DMS114 treated with DMSO at 0.1 percent for 48 hours (cell line): ENCODE data around the gene NRIP2.
"Not testable (repeated sequence)": the region's sequence is repeated elsewhere in the genome, so short reads cannot be mapped to it uniquely, and the experiment has no call there.

Source experiments
- DNase-seq: peaks from one replicate; lab custom pipeline; 2025; ENCODE audit not compliant: unreplicated experiment; lab: John Stamatoyannopoulos, UW

The NRIP2 gene

GRCh38 chr12:2834581-2835491 is at the start of gene NRIP2:
NRIP2 (minus strand) TSS chr12:2835035; CDS start chr12:2834983, 52 bp downstream.
- DNase-seq, result no peak

- DNase-seq, result no peak
These were observed 45.0 kb upstream of the NRIP2 start for GRCh38 chr12:2879853-2880252.

GRCh38 chr12:2877953-2878732 is 43.3 kb upstream of the NRIP2 start:
- DNase-seq, result no peak

- DNase-seq, result peak; percentile 72
These were observed 42.5 kb upstream of the NRIP2 start, which contains the start of the genes FOXM1 and RHNO1 for GRCh38 chr12:2877047-2877952. FOXM1 (minus strand) TSS chr12:2877174; CDS start chr12:2874478, 2,696 bp downstream. RHNO1 (plus strand) TSS chr12:2877223; CDS start chr12:2885367, 8,144 bp downstream.

- peak; percentile 37 for DNase-seq
These were observed 41.7 kb upstream of the NRIP2 start for GRCh38 chr12:2876431-2877046.

GRCh38 chr12:2868986-2869632 is 34.3 kb upstream of the NRIP2 start:
- not testable (repeated sequence) for DNase-seq

- no peak for DNase-seq
These were observed 29.4 kb upstream of the NRIP2 start for GRCh38 chr12:2864198-2864597.

GRCh38 chr12:2863402-2863801 is 28.6 kb upstream of the NRIP2 start:
- not testable (repeated sequence) for DNase-seq

- no peak for DNase-seq
These were observed 28.0 kb upstream of the NRIP2 start for GRCh38 chr12:2862876-2863275.

GRCh38 chr12:2860170-2860569 is 25.3 kb upstream of the NRIP2 start:
- DNase-seq, result no peak

- DNase-seq, result no peak
These were observed 24.1 kb upstream of the NRIP2 start for GRCh38 chr12:2858944-2859421.

- DNase-seq, result no peak
These were observed 23.5 kb upstream of the NRIP2 start for GRCh38 chr12:2858334-2858733.

- DNase-seq, result no peak
These were observed 22.7 kb upstream of the NRIP2 start for GRCh38 chr12:2857576-2857975.

GRCh38 chr12:2857021-2857431 is 22.2 kb upstream of the NRIP2 start, which contains the start of gene TEX52:
TEX52 (minus strand) TSS chr12:2857039; CDS start chr12:2857026, 13 bp downstream.
- DNase-seq, result no peak

- no peak for DNase-seq
These were observed 21.2 kb upstream of the NRIP2 start for GRCh38 chr12:2856051-2856450.

GRCh38 chr12:2855546-2855945 is 20.7 kb upstream of the NRIP2 start:
- no peak for DNase-seq

- no peak for DNase-seq
These were observed 20.0 kb upstream of the NRIP2 start for GRCh38 chr12:2854669-2855453.

- DNase-seq, result peak; percentile 33
These were observed 18.8 kb upstream of the NRIP2 start for GRCh38 chr12:2853626-2854025.

GRCh38 chr12:2851931-2852330 is 17.1 kb upstream of the NRIP2 start:
- no peak for DNase-seq
